Measurements from ENCODE around the gene B3GALNT2.

DNA sequence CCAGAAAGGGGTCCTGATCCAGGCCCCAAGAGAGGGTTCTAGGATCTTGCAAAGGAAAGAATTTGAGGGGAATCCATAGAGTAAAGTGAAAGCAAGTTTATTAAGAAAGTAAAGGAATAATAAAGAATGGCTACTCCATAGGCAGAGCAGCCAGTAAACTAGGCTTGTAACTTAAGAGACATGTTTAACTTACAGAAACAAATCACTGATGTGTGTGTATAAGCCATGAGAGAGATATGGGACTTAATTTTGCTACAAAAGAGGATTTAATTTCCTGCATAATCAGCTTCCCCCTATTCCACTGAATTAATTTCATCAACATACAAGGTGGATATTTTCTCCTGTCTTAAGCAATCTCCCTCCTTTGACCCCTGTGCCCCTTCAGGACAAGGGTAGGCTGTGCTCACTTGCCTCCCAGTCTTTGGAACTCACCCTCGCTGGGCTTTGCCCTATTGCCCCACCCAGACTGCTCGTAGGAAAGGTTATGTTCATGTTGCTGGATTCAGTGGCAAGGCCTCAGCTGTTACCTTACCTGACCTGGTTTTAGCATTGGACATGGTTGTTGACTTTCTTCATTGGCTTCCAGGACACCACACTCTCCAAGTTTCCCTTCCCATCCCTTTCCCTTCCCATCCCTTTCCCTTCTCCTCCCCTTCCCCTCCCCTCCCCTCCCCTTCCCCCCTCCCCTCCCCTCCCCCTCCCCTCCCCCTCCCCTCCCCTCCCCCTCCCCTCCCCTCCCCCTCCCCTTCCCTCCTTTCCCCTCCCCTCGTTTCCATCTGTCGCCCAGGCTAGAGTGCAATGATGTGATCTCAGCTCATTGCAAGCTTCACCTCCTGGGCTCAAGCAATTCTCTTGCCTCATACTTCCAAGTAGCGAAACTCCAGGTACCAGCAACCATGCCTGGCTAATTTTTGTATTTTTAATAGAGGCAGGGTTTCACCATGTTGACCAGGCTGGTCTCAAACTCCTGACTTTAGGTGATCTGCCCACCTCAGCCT lies 92.5 kb downstream of the B3GALNT2 start:
- TF ChIP-seq ZNF274 (IDR thresholded peaks at IDR 0.05; ENCODE audit: low read depth, low read length) = no peak
- no peak for TF ChIP-seq YY1 (IDR thresholded peaks at IDR 0.05; ENCODE audit: insufficient read depth, insufficient read length)
- TF ChIP-seq SUZ12 (IDR thresholded peaks at IDR 0.05; ENCODE audit: extremely low read depth, insufficient read depth, insufficient read length) = no peak

Measured in NT2/D1 (cell line).